GM18505 (cell line): ENCODE data around the gene SNRPB.

ENCODE experiments used
- ATAC-seq: cut with Tn5 transposase; IDR thresholded peaks from one replicate; pipeline ENCODE4 v1.9.1; 2021; ENCODE audit not compliant: unreplicated experiment
- POLR2A ChIP-seq: IDR thresholded peaks from 4 replicates; pipeline ENCODE4 v1.6.1; 2011; ENCODE audit warnings: borderline replicate concordance; ENCODE audit not compliant: insufficient read depth, insufficient read length; ENCODE audit errors: extremely low read depth

SNRPB gene

GRCh38 chr20:2462484-2462883 lies 8.1 kb downstream of the SNRPB start:
- TF ChIP-seq POLR2A, result no peak
- no peak for ATAC-seq

GRCh38 chr20:2460752-2461424 lies 9.7 kb downstream of the SNRPB start:
- no peak for ATAC-seq
- no peak for TF ChIP-seq POLR2A

- TF ChIP-seq POLR2A, result no peak
- no peak for ATAC-seq
Observed at GRCh38 chr20:2459981-2460751, 10.4 kb downstream of the SNRPB start.

GRCh38 chr20:2458919-2459499 lies 11.6 kb downstream of the SNRPB start:
- no peak for ATAC-seq
- TF ChIP-seq POLR2A, result no peak

GRCh38 chr20:2455771-2456497 lies 14.7 kb downstream of the SNRPB start:
- no peak for TF ChIP-seq POLR2A
- ATAC-seq, result no peak

GRCh38 chr20:2453792-2454191 lies 16.8 kb downstream of the SNRPB start:
- ATAC-seq, result no peak
- no peak for TF ChIP-seq POLR2A

GRCh38 chr20:2451939-2452732 lies 18.5 kb downstream of the SNRPB start:
- ATAC-seq, result no peak
- no peak for TF ChIP-seq POLR2A

GRCh38 chr20:2451422-2451821 lies 19.2 kb downstream of the SNRPB start:
- no peak for ATAC-seq
- no peak for TF ChIP-seq POLR2A

- no peak for TF ChIP-seq POLR2A
- ATAC-seq, result no peak
Observed at GRCh38 chr20:2449386-2449785, 21.2 kb downstream of the SNRPB start.

GRCh38 chr20:2446845-2447244 lies 23.7 kb downstream of the SNRPB start:
- TF ChIP-seq POLR2A, result no peak
- ATAC-seq, result no peak

GRCh38 chr20:2431185-2431584 lies 39.4 kb downstream of the SNRPB start:
- ATAC-seq, result no peak
- TF ChIP-seq POLR2A, result no peak

GRCh38 chr20:2430538-2430937 lies 40.1 kb downstream of the SNRPB start:
- TF ChIP-seq POLR2A, result no peak
- no peak for ATAC-seq

- no peak for ATAC-seq
Observed at GRCh38 chr20:2429051-2429450, 41.5 kb downstream of the SNRPB start.

GRCh38 chr20:2421247-2421646 lies 49.3 kb downstream of the SNRPB start:
- TF ChIP-seq POLR2A, result no peak
- ATAC-seq, result no peak

More at GRCh38 chr20:2429051-2429450, 41.5 kb downstream of the SNRPB start:
- TF ChIP-seq POLR2A, result no peak
